ENCODE data around the gene NLGN4X.

Gene NLGN4X

GRCh38 chrX:6120329-6120728 lies 108.3 kb downstream of the NLGN4X start:
- TF ChIP-seq, protein P1, sequence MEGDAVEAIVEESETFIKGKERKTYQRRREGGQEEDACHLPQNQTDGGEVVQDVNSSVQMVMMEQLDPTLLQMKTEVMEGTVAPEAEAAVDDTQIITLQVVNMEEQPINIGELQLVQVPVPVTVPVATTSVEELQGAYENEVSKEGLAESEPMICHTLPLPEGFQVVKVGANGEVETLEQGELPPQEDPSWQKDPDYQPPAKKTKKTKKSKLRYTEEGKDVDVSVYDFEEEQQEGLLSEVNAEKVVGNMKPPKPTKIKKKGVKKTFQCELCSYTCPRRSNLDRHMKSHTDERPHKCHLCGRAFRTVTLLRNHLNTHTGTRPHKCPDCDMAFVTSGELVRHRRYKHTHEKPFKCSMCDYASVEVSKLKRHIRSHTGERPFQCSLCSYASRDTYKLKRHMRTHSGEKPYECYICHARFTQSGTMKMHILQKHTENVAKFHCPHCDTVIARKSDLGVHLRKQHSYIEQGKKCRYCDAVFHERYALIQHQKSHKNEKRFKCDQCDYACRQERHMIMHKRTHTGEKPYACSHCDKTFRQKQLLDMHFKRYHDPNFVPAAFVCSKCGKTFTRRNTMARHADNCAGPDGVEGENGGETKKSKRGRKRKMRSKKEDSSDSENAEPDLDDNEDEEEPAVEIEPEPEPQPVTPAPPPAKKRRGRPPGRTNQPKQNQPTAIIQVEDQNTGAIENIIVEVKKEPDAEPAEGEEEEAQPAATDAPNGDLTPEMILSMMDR (IDR thresholded peaks at IDR 0.05) = no peak
- TF ChIP-seq ZFX (IDR thresholded peaks at IDR 0.05; ENCODE audit: borderline replicate concordance) = no peak
- no peak overlapping the region for H3K27ac ChIP-seq

GRCh38 chrX:6095469-6095868 lies 133.2 kb downstream of the NLGN4X start:
- TF ChIP-seq ZFX (IDR thresholded peaks at IDR 0.05; ENCODE audit: borderline replicate concordance) = no peak
- TF ChIP-seq, protein P1 (IDR thresholded peaks at IDR 0.05) = peak; percentile 35; the same call in 1 of the 2 replicates
- H3K27ac ChIP-seq = no peak overlapping the region

- no peak overlapping the region for H3K27ac ChIP-seq
- no peak for TF ChIP-seq ZFX (IDR thresholded peaks at IDR 0.05; ENCODE audit: borderline replicate concordance)
- TF ChIP-seq, protein P1 (IDR thresholded peaks at IDR 0.05) = no peak
These were observed 154.1 kb downstream of the NLGN4X start for GRCh38 chrX:6074532-6074931.

DNA sequence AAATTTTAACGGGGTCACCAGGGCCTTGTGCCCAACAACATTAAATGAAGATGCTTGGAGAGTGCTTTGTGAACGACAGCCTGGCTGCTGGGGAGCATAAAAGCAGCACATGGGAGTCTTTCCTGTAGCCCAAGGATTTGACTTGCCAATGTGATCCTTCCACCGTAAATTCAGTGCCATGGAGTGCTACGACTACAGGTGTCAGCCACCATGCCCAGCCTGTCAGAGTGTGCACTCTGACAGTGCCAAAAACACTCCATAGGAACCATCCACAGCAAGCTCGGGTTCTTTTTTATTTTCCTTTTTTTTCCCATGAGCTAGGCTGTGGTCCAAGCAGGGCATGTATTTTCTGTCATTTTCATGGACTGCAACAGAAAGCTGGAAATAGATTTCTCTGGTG lies 156.9 kb downstream of the NLGN4X start:
- no peak for TF ChIP-seq ZFX (IDR thresholded peaks at IDR 0.05; ENCODE audit: borderline replicate concordance)
- TF ChIP-seq, protein P1 (IDR thresholded peaks at IDR 0.05) = no peak
- no peak overlapping the region for H3K27ac ChIP-seq

DNA sequence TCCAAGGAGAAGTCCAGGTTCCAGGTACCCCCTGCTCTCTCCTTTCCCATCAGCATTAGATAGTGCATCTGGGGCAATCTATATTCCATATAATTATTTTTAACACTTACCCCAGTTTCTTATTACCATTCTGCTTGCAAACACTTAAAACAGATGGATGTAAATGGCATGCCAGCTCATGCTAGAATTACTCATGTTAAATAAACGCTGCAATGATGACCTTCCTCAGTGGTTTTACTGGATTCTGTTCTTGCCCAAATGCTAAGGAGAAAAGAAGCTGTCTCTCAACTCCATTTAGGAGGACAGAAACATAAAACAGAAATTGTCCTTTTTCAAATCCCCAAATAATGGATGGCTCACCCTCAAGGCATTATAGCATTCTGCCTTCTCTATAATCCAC lies 161.1 kb downstream of the NLGN4X start:
- no peak overlapping the region for H3K27ac ChIP-seq
- TF ChIP-seq ZFX (IDR thresholded peaks at IDR 0.05; ENCODE audit: borderline replicate concordance) = no peak
- TF ChIP-seq, protein P1 (IDR thresholded peaks at IDR 0.05) = no peak

DNA sequence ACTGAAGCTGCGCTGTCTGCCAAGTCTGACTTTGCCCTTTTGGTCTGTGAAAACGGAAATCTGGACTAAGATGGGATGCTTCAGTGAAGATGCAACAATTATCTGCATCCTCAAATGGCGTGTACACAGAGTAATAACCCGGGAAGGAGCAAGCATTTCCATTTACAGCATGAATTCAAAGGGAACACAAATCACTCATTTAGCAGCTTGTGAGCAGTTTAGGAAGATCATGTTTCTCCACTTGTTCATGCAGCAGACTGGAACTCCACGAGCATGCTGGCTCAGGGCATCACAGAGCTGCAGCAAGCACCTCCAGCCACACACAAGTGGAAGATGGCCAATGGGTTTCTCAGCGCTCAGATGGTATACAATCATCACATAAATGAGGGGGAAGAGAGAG lies 175.5 kb downstream of the NLGN4X start:
- no peak overlapping the region for H3K27ac ChIP-seq
- TF ChIP-seq, protein P1 (IDR thresholded peaks at IDR 0.05) = no peak
- TF ChIP-seq ZFX (IDR thresholded peaks at IDR 0.05; ENCODE audit: borderline replicate concordance) = no peak

- no peak overlapping the region for H3K27ac ChIP-seq
- TF ChIP-seq ZFX (IDR thresholded peaks at IDR 0.05; ENCODE audit: borderline replicate concordance) = no peak
- TF ChIP-seq, protein P1 (IDR thresholded peaks at IDR 0.05) = no peak
These were observed 176.4 kb downstream of the NLGN4X start for GRCh38 chrX:6052111-6052745.

Measured in 22Rv1 (cell line).